T1000 (cell line): ENCODE results near the gene TLK1.
A peak's percentile ranks its signal among the peaks of the same experiment; 100 is the strongest.

Experiments used
- DNase-seq: peaks from one replicate; lab custom pipeline; 2025; ENCODE audit warnings: mixed read lengths; lab: John Stamatoyannopoulos, UW

The TLK1 gene

GRCh38 chr2:171160119-171160955 lies at the start of gene TLK1:
Gene TLK1, minus strand, starts transcription at chr2:171160893. Its CDS starts 465 bp downstream, at chr2:171160428.
- peak; percentile 44 for DNase-seq

- no peak for DNase-seq
Measured at GRCh38 chr2:171210216-171210863, 49.6 kb upstream of the TLK1 start.

- no peak for DNase-seq
Measured at GRCh38 chr2:171208657-171209056, 48.0 kb upstream of the TLK1 start.

- DNase-seq = no peak
Measured at GRCh38 chr2:171206422-171207115, 45.9 kb upstream of the TLK1 start.

- DNase-seq = no peak
Measured at GRCh38 chr2:171205551-171205950, 44.9 kb upstream of the TLK1 start.

- no peak for DNase-seq
Measured at GRCh38 chr2:171201767-171202166, 41.1 kb upstream of the TLK1 start.

GRCh38 chr2:171201271-171201670 lies 40.6 kb upstream of the TLK1 start:
- no peak for DNase-seq

GRCh38 chr2:171200469-171200868 lies 39.8 kb upstream of the TLK1 start:
- no peak for DNase-seq

GRCh38 chr2:171191021-171191420 lies 30.3 kb upstream of the TLK1 start:
- no peak for DNase-seq

GRCh38 chr2:171187819-171188218 lies 27.1 kb upstream of the TLK1 start:
- DNase-seq = no peak

- DNase-seq = no peak
Measured at GRCh38 chr2:171187177-171187576, 26.5 kb upstream of the TLK1 start.

GRCh38 chr2:171185941-171186340 lies 25.2 kb upstream of the TLK1 start:
- DNase-seq = no peak

GRCh38 chr2:171185165-171185818 lies 24.6 kb upstream of the TLK1 start:
- DNase-seq = no peak

- no peak for DNase-seq
Measured at GRCh38 chr2:171181064-171182049, 20.7 kb upstream of the TLK1 start.

GRCh38 chr2:171180229-171180930 lies 19.7 kb upstream of the TLK1 start:
- DNase-seq = no peak

GRCh38 chr2:171178993-171179392 lies 18.3 kb upstream of the TLK1 start:
- no peak for DNase-seq

GRCh38 chr2:171176516-171176915 lies 15.8 kb upstream of the TLK1 start:
- DNase-seq = no peak

- no peak for DNase-seq
Measured at GRCh38 chr2:171174075-171174474, 13.4 kb upstream of the TLK1 start.

GRCh38 chr2:171173087-171173486 lies 12.4 kb upstream of the TLK1 start:
- no peak for DNase-seq

GRCh38 chr2:171171808-171172207 lies 11.1 kb upstream of the TLK1 start:
- DNase-seq = no peak
